KMS-11 (cell line): ENCODE measurements around the gene CRYBG1.

ENCODE experiments used
- H2AFZ ChIP-seq: fragments of 200-600 bp; sonication (generic); 2 replicates; pipeline ENCODE4 v1.6.1; 2016; ENCODE audit warnings: antibody characterized with exemption, mixed run types, low read depth
- H3K27ac ChIP-seq: fragments of 200-600 bp; sonication (generic); 2 replicates; pipeline ENCODE4 v1.6.1; 2016; ENCODE audit warnings: mild to moderate bottlenecking, mixed run types
- H3K27me3 ChIP-seq: fragments of 200-600 bp; sonication (generic); 2 replicates; pipeline ENCODE4 v1.6.1; 2017; ENCODE audit warnings: mild to moderate bottlenecking, low read depth, mixed run types, moderate library complexity; ENCODE audit not compliant: insufficient read depth
- H3K36me3 ChIP-seq: fragments of 200-600 bp; sonication (generic); 2 replicates; pipeline ENCODE4 v1.6.1; 2017; ENCODE audit warnings: mild to moderate bottlenecking, mixed run types; ENCODE audit not compliant: insufficient read depth
- H3K4me1 ChIP-seq: fragments of 200-600 bp; sonication (generic); 2 replicates; pipeline ENCODE4 v1.6.1; 2016; ENCODE audit warnings: mild to moderate bottlenecking, low read depth, mixed run types; ENCODE audit not compliant: poor library complexity, severe bottlenecking
- H3K4me2 ChIP-seq: fragments of 200-600 bp; sonication (generic); 2 replicates; pipeline ENCODE4 v1.7.0; 2016; ENCODE audit warnings: mild to moderate bottlenecking, mixed run types
- H3K4me3 ChIP-seq: fragments of 200-600 bp; sonication (generic); IDR thresholded peaks from 2 replicates; pipeline ENCODE4 v1.6.1; 2017; ENCODE audit warnings: low read depth, low read length, mixed read lengths; ENCODE audit not compliant: insufficient read depth
- H3K79me2 ChIP-seq: fragments of 200-600 bp; sonication (generic); 2 replicates; pipeline ENCODE4 v1.6.1; 2016; ENCODE audit warnings: low read depth, mixed run types; ENCODE audit not compliant: insufficient read depth
- H3K9ac ChIP-seq: fragments of 200-600 bp; sonication (generic); 2 replicates; pipeline ENCODE4 v1.6.1; 2016; ENCODE audit warnings: mild to moderate bottlenecking, mixed run types
- H4K20me1 ChIP-seq: fragments of 200-600 bp; sonication (generic); 2 replicates; pipeline ENCODE4 v1.6.1; 2016; ENCODE audit warnings: mild to moderate bottlenecking, mixed run types; ENCODE audit not compliant: insufficient read depth
- CTCF ChIP-seq: fragments of 200-600 bp; sonication (generic); conservative IDR thresholded peaks from 2 replicates; pipeline ENCODE4 v1.6.1; 2017; ENCODE audit warnings: low read depth, mild to moderate bottlenecking, antibody characterized with exemption, low read length, moderate library complexity, mixed read lengths

Gene CRYBG1

GRCh38 chr6:106520711-106521401 is 160.3 kb downstream of the CRYBG1 start:
- H3K4me1 ChIP-seq, result peaks cover 34% of the 10 kb centered on the region
- no peaks in the 10 kb centered on the region for H3K36me3 ChIP-seq
- H3K27ac ChIP-seq, result peak overlapping the region; percentile 13; the same call in 1 of the 2 replicates
- H3K27me3 ChIP-seq, result no peaks in the 10 kb centered on the region
- H3K9ac ChIP-seq, result no peak overlapping the region
- H2AFZ ChIP-seq, result no peak overlapping the region
- no peak overlapping the region for H3K4me3 ChIP-seq
- no peaks in the 10 kb centered on the region for H4K20me1 ChIP-seq
- no peak overlapping the region for H3K4me2 ChIP-seq
- no peak for TF ChIP-seq CTCF
- no peaks in the 10 kb centered on the region for H3K79me2 ChIP-seq

GRCh38 chr6:106522562-106523250 is 162.2 kb downstream of the CRYBG1 start:
- H2AFZ ChIP-seq, result no peak overlapping the region
- TF ChIP-seq CTCF, result no peak
- H3K27ac ChIP-seq, result no peak overlapping the region
- no peak overlapping the region for H3K4me3 ChIP-seq
- no peaks in the 10 kb centered on the region for H4K20me1 ChIP-seq
- no peaks in the 10 kb centered on the region for H3K36me3 ChIP-seq
- no peaks in the 10 kb centered on the region for H3K79me2 ChIP-seq
- H3K27me3 ChIP-seq, result no peaks in the 10 kb centered on the region
- H3K4me1 ChIP-seq, result peaks cover 41% of the 10 kb centered on the region
- H3K9ac ChIP-seq, result no peak overlapping the region
- H3K4me2 ChIP-seq, result no peak overlapping the region

- Histone ChIP-seq H3K79me2 (no peaks in the 10 kb centered on the region), H3K4me2 (peak overlapping the region; percentile 94), H4K20me1 (no peaks in the 10 kb centered on the region), H3K9ac (peak overlapping the region; percentile 27; the same call in 1 of the 2 replicates), H3K4me1 (peaks cover 30% of the 10 kb centered on the region), H3K4me3 (no peak overlapping the region), H3K36me3 (no peaks in the 10 kb centered on the region), H3K27me3 (no peaks in the 10 kb centered on the region), H2AFZ (peak overlapping the region; percentile 83), H3K27ac (peak overlapping the region; percentile 36; the same call in 1 of the 2 replicates)
- no peak for TF ChIP-seq CTCF
Measured at GRCh38 chr6:106525107-106525881, 164.8 kb downstream of the CRYBG1 start.

- TF ChIP-seq CTCF, result no peak
- Histone ChIP-seq H3K4me2 (peak overlapping the region; percentile 94), H3K4me1 (peaks cover 30% of the 10 kb centered on the region), H3K4me3 (no peak overlapping the region), H3K79me2 (no peaks in the 10 kb centered on the region), H4K20me1 (no peaks in the 10 kb centered on the region), H3K36me3 (no peaks in the 10 kb centered on the region), H2AFZ (no peak overlapping the region), H3K9ac (no peak overlapping the region), H3K27me3 (no peaks in the 10 kb centered on the region), H3K27ac (no peak overlapping the region)
Measured at GRCh38 chr6:106525882-106526275, 165.4 kb downstream of the CRYBG1 start.
